ENCODE measurements around the gene COG5.

Gene COG5

DNA sequence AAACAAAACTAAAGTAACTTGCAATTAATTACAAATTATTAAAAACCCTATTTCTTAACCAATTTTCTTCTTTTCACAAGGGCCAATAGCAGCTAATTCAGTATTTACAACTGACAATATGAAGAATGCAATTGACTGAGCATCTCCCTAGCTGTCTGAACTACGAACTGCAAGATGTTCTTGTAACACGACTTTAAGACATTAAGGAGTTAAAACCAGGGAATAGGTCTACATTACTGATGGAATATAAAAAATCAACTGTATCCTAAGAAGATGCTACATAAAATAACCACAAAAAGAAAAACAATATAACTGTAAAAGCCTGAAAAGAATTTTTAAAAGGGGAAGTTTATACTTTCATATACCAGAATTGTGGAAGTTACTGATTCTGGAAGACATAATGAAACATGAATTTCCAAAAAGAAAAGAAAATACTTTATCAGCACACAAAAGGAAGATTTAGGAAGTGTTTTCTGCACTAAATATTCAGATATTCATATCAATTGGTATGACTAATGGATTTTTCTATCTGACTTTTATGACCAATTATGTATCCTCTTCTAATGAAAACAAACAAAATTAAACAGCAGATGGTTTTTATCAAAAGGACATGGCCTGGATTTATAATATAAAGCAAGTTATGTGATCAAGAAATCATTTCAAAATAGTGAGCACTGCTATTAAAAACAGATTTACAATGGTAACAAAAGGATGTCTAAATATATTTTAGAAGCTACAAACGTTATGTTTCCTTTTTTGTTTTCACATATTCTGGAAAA is 92.2 kb downstream of the COG5 start:
- no peaks in the 10 kb centered on the region for H3K27me3 ChIP-seq (ENCODE audit: insufficient read depth, low read length)
- H3K9me3 ChIP-seq (ENCODE audit: insufficient read depth, low read depth, low read length) = no peaks in the 10 kb centered on the region
- H3K36me3 ChIP-seq (ENCODE audit: insufficient read depth, low read depth, low read length) = no peaks in the 10 kb centered on the region
- H3K27ac ChIP-seq (ENCODE audit: low read length) = no peak overlapping the region
- no peak overlapping the region for H3K4me3 ChIP-seq (ENCODE audit: low read length)
- H3K4me1 ChIP-seq (ENCODE audit: insufficient read depth, low read length) = peaks cover 11% of the 10 kb centered on the region; the same call in 1 of the 2 replicates
- no peak overlapping the region for H3K9ac ChIP-seq (ENCODE audit: low read depth, low read length)

- H3K9me3 ChIP-seq (ENCODE audit: insufficient read depth, low read depth, low read length) = no peaks in the 10 kb centered on the region
- H3K36me3 ChIP-seq (ENCODE audit: insufficient read depth, low read depth, low read length) = no peaks in the 10 kb centered on the region
- no peak within 1 kb of the TSS for H3K4me3 ChIP-seq (ENCODE audit: low read length)
- H3K9ac ChIP-seq (ENCODE audit: low read depth, low read length) = no peak within 1 kb of the TSS
- no peaks in the 10 kb centered on the region for H3K27me3 ChIP-seq (ENCODE audit: insufficient read depth, low read length)
- peaks cover 11% of the 10 kb centered on the region; the same call in 1 of the 2 replicates for H3K4me1 ChIP-seq (ENCODE audit: insufficient read depth, low read length)
- H3K27ac ChIP-seq (ENCODE audit: low read length) = no peak within 1 kb of the TSS
These were observed 93.8 kb downstream of the COG5 start, which contains the start of gene GPR22 for GRCh38 chr7:107469929-107470328. Gene GPR22 (plus strand): TSS chr7:107470057. CDS start chr7:107474061, 4,004 bp downstream.

DNA sequence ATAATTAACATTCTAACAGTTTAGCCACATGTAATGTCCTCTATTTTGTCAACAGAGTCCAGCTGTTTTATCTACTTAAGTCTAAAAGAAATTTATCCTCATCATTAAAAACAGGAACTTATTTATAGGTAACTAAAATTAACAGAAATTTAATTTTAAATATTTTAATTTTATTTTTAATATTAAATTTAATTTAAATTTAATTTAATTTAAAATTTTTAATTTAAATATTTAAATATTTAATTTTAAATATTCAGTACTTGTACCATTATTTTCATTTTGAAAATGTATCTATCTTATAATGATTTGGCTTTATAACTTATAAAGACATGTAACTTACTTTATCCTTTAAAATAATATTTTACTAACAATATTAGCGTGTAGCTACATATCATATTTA is 94.9 kb downstream of the COG5 start:
- H3K36me3 ChIP-seq (ENCODE audit: insufficient read depth, low read depth, low read length) = no peaks in the 10 kb centered on the region
- H3K9me3 ChIP-seq (ENCODE audit: insufficient read depth, low read depth, low read length) = no peaks in the 10 kb centered on the region
- no peak overlapping the region for H3K4me3 ChIP-seq (ENCODE audit: low read length)
- no peaks in the 10 kb centered on the region for H3K27me3 ChIP-seq (ENCODE audit: insufficient read depth, low read length)
- no peak overlapping the region for H3K27ac ChIP-seq (ENCODE audit: low read length)
- no peak overlapping the region for H3K9ac ChIP-seq (ENCODE audit: low read depth, low read length)
- peaks cover 19% of the 10 kb centered on the region for H3K4me1 ChIP-seq (ENCODE audit: insufficient read depth, low read length)

GRCh38 chr7:107467972-107468371 is 95.7 kb downstream of the COG5 start:
- Histone ChIP-seq H3K27ac (ENCODE audit: low read length) (no peak overlapping the region), H3K4me1 (ENCODE audit: insufficient read depth, low read length) (peaks cover 25% of the 10 kb centered on the region), H3K36me3 (ENCODE audit: insufficient read depth, low read depth, low read length) (no peaks in the 10 kb centered on the region), H3K9me3 (ENCODE audit: insufficient read depth, low read depth, low read length) (no peaks in the 10 kb centered on the region), H3K9ac (ENCODE audit: low read depth, low read length) (no peak overlapping the region), H3K4me3 (ENCODE audit: low read length) (no peak overlapping the region), H3K27me3 (ENCODE audit: insufficient read depth, low read length) (no peaks in the 10 kb centered on the region)

- peaks cover 18% of the 10 kb centered on the region for H3K4me1 ChIP-seq (ENCODE audit: insufficient read depth, low read length)
- H3K27ac ChIP-seq (ENCODE audit: low read length) = no peak overlapping the region
- H3K9ac ChIP-seq (ENCODE audit: low read depth, low read length) = no peak overlapping the region
- H3K27me3 ChIP-seq (ENCODE audit: insufficient read depth, low read length) = no peaks in the 10 kb centered on the region
- no peaks in the 10 kb centered on the region for H3K36me3 ChIP-seq (ENCODE audit: insufficient read depth, low read depth, low read length)
- H3K9me3 ChIP-seq (ENCODE audit: insufficient read depth, low read depth, low read length) = no peaks in the 10 kb centered on the region
- H3K4me3 ChIP-seq (ENCODE audit: low read length) = no peak overlapping the region
These were observed 99.0 kb downstream of the COG5 start for GRCh38 chr7:107464666-107465226.

- H3K27ac ChIP-seq (ENCODE audit: low read length) = no peak overlapping the region
These were observed 100.3 kb downstream of the COG5 start for GRCh38 chr7:107463139-107464078.

GRCh38 chr7:107461938-107462533 is 101.7 kb downstream of the COG5 start:
- no peak overlapping the region for H3K27ac ChIP-seq (ENCODE audit: low read length)
- H3K9ac ChIP-seq (ENCODE audit: low read depth, low read length) = no peak overlapping the region
- peaks cover 14% of the 10 kb centered on the region for H3K4me1 ChIP-seq (ENCODE audit: insufficient read depth, low read length)
- no peaks in the 10 kb centered on the region for H3K36me3 ChIP-seq (ENCODE audit: insufficient read depth, low read depth, low read length)
- H3K9me3 ChIP-seq (ENCODE audit: insufficient read depth, low read depth, low read length) = no peaks in the 10 kb centered on the region
- no peak overlapping the region for H3K4me3 ChIP-seq (ENCODE audit: low read length)
- H3K27me3 ChIP-seq (ENCODE audit: insufficient read depth, low read length) = no peaks in the 10 kb centered on the region

More at GRCh38 chr7:107463139-107464078, 100.3 kb downstream of the COG5 start:
- Histone ChIP-seq H3K4me3 (ENCODE audit: low read length) (no peak overlapping the region), H3K27me3 (ENCODE audit: insufficient read depth, low read length) (no peaks in the 10 kb centered on the region), H3K4me1 (ENCODE audit: insufficient read depth, low read length) (peaks cover 14% of the 10 kb centered on the region), H3K9me3 (ENCODE audit: insufficient read depth, low read depth, low read length) (no peaks in the 10 kb centered on the region), H3K36me3 (ENCODE audit: insufficient read depth, low read depth, low read length) (no peaks in the 10 kb centered on the region), H3K9ac (ENCODE audit: low read depth, low read length) (no peak overlapping the region)

DNA sequence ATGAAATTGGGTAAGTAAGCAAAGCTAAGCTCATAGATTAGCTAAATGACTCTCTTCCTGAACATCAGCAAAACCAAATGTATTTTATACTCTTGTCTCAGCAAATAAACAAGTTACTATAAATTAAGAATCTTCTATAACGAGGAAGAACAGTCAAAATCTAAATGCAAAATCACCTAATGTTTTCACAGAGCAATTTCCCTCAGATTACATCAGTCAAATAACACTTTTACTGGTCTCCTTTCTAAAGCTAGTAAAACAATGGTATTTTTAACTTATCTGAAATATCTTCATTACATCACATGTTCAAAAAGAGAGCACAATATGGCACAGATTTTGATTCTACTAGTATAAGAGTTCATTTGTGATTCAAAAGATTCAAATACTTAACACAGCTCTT is 110.3 kb downstream of the COG5 start:
- Histone ChIP-seq H3K27ac (ENCODE audit: low read length) (no peak overlapping the region), H3K36me3 (ENCODE audit: insufficient read depth, low read depth, low read length) (no peaks in the 10 kb centered on the region), H3K4me1 (ENCODE audit: insufficient read depth, low read length) (no peaks in the 10 kb centered on the region), H3K9me3 (ENCODE audit: insufficient read depth, low read depth, low read length) (no peaks in the 10 kb centered on the region), H3K9ac (ENCODE audit: low read depth, low read length) (no peak overlapping the region), H3K27me3 (ENCODE audit: insufficient read depth, low read length) (no peaks in the 10 kb centered on the region), H3K4me3 (ENCODE audit: low read length) (no peak overlapping the region)

- H3K27me3 ChIP-seq (ENCODE audit: insufficient read depth, low read length) = no peaks in the 10 kb centered on the region
- no peak overlapping the region for H3K27ac ChIP-seq (ENCODE audit: low read length)
- H3K9ac ChIP-seq (ENCODE audit: low read depth, low read length) = no peak overlapping the region
- no peak overlapping the region for H3K4me3 ChIP-seq (ENCODE audit: low read length)
- no peaks in the 10 kb centered on the region for H3K36me3 ChIP-seq (ENCODE audit: insufficient read depth, low read depth, low read length)
- H3K9me3 ChIP-seq (ENCODE audit: insufficient read depth, low read depth, low read length) = no peaks in the 10 kb centered on the region
- H3K4me1 ChIP-seq (ENCODE audit: insufficient read depth, low read length) = no peaks in the 10 kb centered on the region
These were observed 112.8 kb downstream of the COG5 start for GRCh38 chr7:107450970-107451369.

DNA sequence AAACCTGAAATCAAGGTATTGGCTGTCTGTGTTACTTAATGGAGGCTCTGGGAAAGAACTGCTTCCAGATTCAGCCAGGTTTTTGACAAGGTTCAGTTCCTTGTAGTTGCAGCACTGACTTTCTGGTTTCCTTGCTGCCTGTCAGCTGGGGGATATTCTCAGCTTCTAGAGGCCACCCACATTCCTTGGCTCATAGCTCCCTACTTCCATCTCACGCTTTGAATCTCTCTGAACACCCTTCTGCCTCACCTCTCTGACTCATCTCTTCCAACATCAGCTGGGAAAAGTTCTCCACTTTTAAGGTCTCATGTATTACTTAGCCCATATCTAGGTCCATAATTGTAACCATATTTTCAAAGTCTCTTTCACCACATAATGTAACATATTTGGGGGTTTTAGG is 116.7 kb downstream of the COG5 start:
- Histone ChIP-seq H3K27ac (ENCODE audit: low read length) (no peak overlapping the region), H3K4me3 (ENCODE audit: low read length) (no peak overlapping the region), H3K9ac (ENCODE audit: low read depth, low read length) (no peak overlapping the region), H3K27me3 (ENCODE audit: insufficient read depth, low read length) (no peaks in the 10 kb centered on the region), H3K36me3 (ENCODE audit: insufficient read depth, low read depth, low read length) (no peaks in the 10 kb centered on the region), H3K4me1 (ENCODE audit: insufficient read depth, low read length) (no peaks in the 10 kb centered on the region), H3K9me3 (ENCODE audit: insufficient read depth, low read depth, low read length) (no peaks in the 10 kb centered on the region)

DNA sequence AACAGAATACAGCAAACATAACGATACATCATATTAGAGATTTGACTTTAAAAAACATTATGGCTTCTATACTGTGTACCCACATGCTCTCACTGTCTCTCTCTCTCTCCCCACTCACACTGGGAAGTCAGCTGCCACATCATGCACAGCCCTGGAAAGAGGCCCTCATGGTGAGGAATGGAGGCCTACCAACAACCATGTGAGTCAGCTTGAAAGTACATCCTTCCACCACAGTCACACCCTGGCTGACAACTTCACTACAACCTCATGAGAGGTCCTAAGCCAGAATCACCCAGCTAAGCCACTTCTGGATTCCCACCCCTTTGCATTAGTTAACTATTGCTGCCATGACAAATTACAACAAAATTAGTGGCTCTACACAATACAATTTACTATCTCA is 117.2 kb downstream of the COG5 start:
- no peaks in the 10 kb centered on the region for H3K9me3 ChIP-seq (ENCODE audit: insufficient read depth, low read depth, low read length)
- H3K4me3 ChIP-seq (ENCODE audit: low read length) = no peak overlapping the region
- H3K27ac ChIP-seq (ENCODE audit: low read length) = no peak overlapping the region
- H3K36me3 ChIP-seq (ENCODE audit: insufficient read depth, low read depth, low read length) = no peaks in the 10 kb centered on the region
- H3K4me1 ChIP-seq (ENCODE audit: insufficient read depth, low read length) = no peaks in the 10 kb centered on the region
- H3K9ac ChIP-seq (ENCODE audit: low read depth, low read length) = no peak overlapping the region
- no peaks in the 10 kb centered on the region for H3K27me3 ChIP-seq (ENCODE audit: insufficient read depth, low read length)

All from iPS-20b (cell line).